HCT116 (cell line): ENCODE data around the gene CAMK2D. TPM values are rescaled to one million over a fixed set of nuclear protein-coding genes. Genes with fewer than 3 reads are reported as not detected.

Experiments
- ATAC-seq: fragments of 200-7000 bp; cut with Tn5 transposase; 2 replicates; pipeline ENCODE4 v1.9.1; 2020; ENCODE audit warnings: mild to moderate bottlenecking, moderate library complexity
- BruUV-seq: library from RNA; stranded (reverse); fragments of 400-500 nt; replicated peaks from 2 replicates; lab custom pipeline; 2021; lab: Mats Ljungman, UMichigan
- CTCF ChIA-PET: fragments of 300-600 bp; sonication (Branson Sonifier 250); formaldehyde crosslinking; loops from one replicate; lab custom pipeline; 2021; ENCODE audit warnings: antibody characterized with exemption; lab: Charles Lee
- POLR2A ChIA-PET: fragments of 300-600, 350-600 bp; sonication (Branson Sonifier 250); formaldehyde crosslinking; loops from one replicate; lab custom pipeline; 2021; ENCODE audit warnings: antibody characterized with exemption; lab: Charles Lee
- RAD21 ChIA-PET, 2 experiments: fragments of 300-600 bp; sonication (Branson Sonifier 250); formaldehyde crosslinking; loops; one replicate each; lab custom pipeline; 2023; ENCODE audit warnings: low total read pairs in 2 of 2; ENCODE audit not compliant: uncharacterized antibody in 2 of 2, unreplicated experiment in 2 of 2, low non-redundant PET in 1 of 2; lab: Charles Lee
- DNase-seq: peaks from one replicate; pipeline ENCODE4 v3.0.0-alpha.2; 2010; ENCODE audit warnings: low read depth, low spot score
- H2AFZ ChIP-seq: fragments of 200-600 bp; shearing (Covaris generic), sonication (generic); 2 replicates; pipeline ENCODE4 v1.6.1; 2017; ENCODE audit warnings: low read depth, mixed run types, mixed read lengths, antibody characterized with exemption, low read length; ENCODE audit not compliant: poor library complexity, severe bottlenecking
- H3K27ac ChIP-seq: 2 replicates; pipeline ENCODE4 v1.5.1; 2012; ENCODE audit warnings: low read depth, low read length
- H3K27me3 ChIP-seq: fragments of 200-600 bp; sonication (generic); 2 replicates; pipeline ENCODE4 v1.6.1; 2016; ENCODE audit warnings: mixed run types, low read length, mixed read lengths; ENCODE audit not compliant: insufficient read depth
- H3K36me3 ChIP-seq, 2 experiments: fragments of 200-500 bp in 1 of 2; fragments of 200-600 bp in 1 of 2; sonication (Bioruptor generic) in 1 of 2; sonication (generic) in 1 of 2; 2 replicates each; pipeline versions ENCODE4 v1.5.1 to v1.6.1; 2014 to 2016; ENCODE audit warnings: low read length in 2 of 2, inconsistent platforms in 1 of 2, mixed read lengths in 1 of 2, mixed run types in 1 of 2; ENCODE audit not compliant: insufficient read depth in 2 of 2, control insufficient read depth in 1 of 2
- H3K4me1 ChIP-seq, 2 experiments: fragments of 200-600 bp in 1 of 2; sonication (generic) in 1 of 2; 2 replicates each; pipeline versions ENCODE4 v1.5.1 to v1.6.1; 2012 to 2017; ENCODE audit warnings: low read length in 2 of 2, inconsistent platforms in 1 of 2, mild to moderate bottlenecking in 1 of 2, mixed read lengths in 1 of 2, mixed run types in 1 of 2, moderate library complexity in 1 of 2; ENCODE audit not compliant: insufficient read depth in 2 of 2, control insufficient read depth in 1 of 2
- H3K4me2 ChIP-seq: fragments of 200-600 bp; sonication (generic); 2 replicates; pipeline ENCODE4 v1.6.1; 2017; ENCODE audit warnings: mixed run types, low read length, mixed read lengths
- H3K4me3 ChIP-seq, 2 experiments: fragments of 200-600 bp in 1 of 2; sonication (generic) in 1 of 2; replicated peaks in 1 of 2; 2 replicates each; pipeline ENCODE4 v1.5.1; 2011 to 2016; ENCODE audit warnings: low read length in 2 of 2, control low read depth in 1 of 2, low read depth in 1 of 2, mild to moderate bottlenecking in 1 of 2, mixed read lengths in 1 of 2, mixed run types in 1 of 2
- H3K79me2 ChIP-seq: fragments of 200-600 bp; sonication (generic); 2 replicates; pipeline ENCODE4 v1.6.1; 2017; ENCODE audit warnings: mild to moderate bottlenecking, mixed run types, low read length, moderate library complexity, mixed read lengths; ENCODE audit not compliant: insufficient read depth
- H3K9ac ChIP-seq: fragments of 200-600 bp; sonication (generic); 2 replicates; pipeline ENCODE4 v1.6.1; 2016; ENCODE audit warnings: low read length, mixed read lengths
- H3K9me2 ChIP-seq: fragments of 200-600 bp; sonication (generic), shearing (Covaris generic); 2 replicates; pipeline ENCODE4 v1.6.1; 2017; ENCODE audit warnings: mixed run types, mild to moderate bottlenecking, moderate library complexity; ENCODE audit not compliant: insufficient read depth
- H3K9me3 ChIP-seq, 2 experiments: fragments of 200-500 bp in 1 of 2; fragments of 200-600 bp in 1 of 2; sonication (Bioruptor generic) in 1 of 2; sonication (generic) in 1 of 2; 2 replicates each; pipeline ENCODE4 v1.6.1; 2014 to 2017; ENCODE audit warnings: low read length in 2 of 2, mixed read lengths in 2 of 2, inconsistent platforms in 1 of 2, low read depth in 1 of 2, mild to moderate bottlenecking in 1 of 2, mixed run types in 1 of 2, moderate library complexity in 1 of 2; ENCODE audit not compliant: control insufficient read depth in 1 of 2, insufficient read depth in 1 of 2
- H4K20me1 ChIP-seq: fragments of 200-600 bp; sonication (generic), shearing (Covaris generic); 2 replicates; pipeline ENCODE4 v1.6.1; 2017; ENCODE audit warnings: mixed run types, mild to moderate bottlenecking, moderate library complexity; ENCODE audit not compliant: insufficient read depth
- ATF3 ChIP-seq: IDR thresholded peaks from 2 replicates; pipeline ENCODE4 v1.6.1; 2012
- CBX3 ChIP-seq: IDR thresholded peaks from 2 replicates; pipeline ENCODE4 v1.6.1; 2012; ENCODE audit warnings: low read depth
- CEBPB ChIP-seq: IDR thresholded peaks from 2 replicates; pipeline ENCODE4 v1.6.1; 2012; ENCODE audit warnings: low read depth
- EGR1 ChIP-seq: IDR thresholded peaks from 2 replicates; pipeline ENCODE4 v1.6.1; 2012; ENCODE audit warnings: low read depth
- ELF1 ChIP-seq: IDR thresholded peaks from 2 replicates; pipeline ENCODE4 v1.6.1; 2012; ENCODE audit warnings: low read depth, borderline replicate concordance
- MAX ChIP-seq: IDR thresholded peaks from 2 replicates; pipeline ENCODE4 v1.6.1; 2012
- POLR2A ChIP-seq: IDR thresholded peaks from 2 replicates; pipeline ENCODE4 v1.7.0; 2011; ENCODE audit warnings: borderline replicate concordance; ENCODE audit not compliant: insufficient read depth, insufficient read length; ENCODE audit errors: extremely low read depth
- POLR2AphosphoS5 ChIP-seq: IDR thresholded peaks from 2 replicates; pipeline ENCODE4 v1.6.1; 2011; ENCODE audit warnings: mild to moderate bottlenecking, low read depth, low read length, moderate library complexity
- RAD21 ChIP-seq: IDR thresholded peaks from 2 replicates; pipeline ENCODE4 v1.6.1; 2012; ENCODE audit warnings: low read depth, mild to moderate bottlenecking
- REST ChIP-seq: IDR thresholded peaks from 2 replicates; pipeline ENCODE4 v1.6.1; 2012; ENCODE audit warnings: low read depth
- SP1 ChIP-seq: IDR thresholded peaks from 2 replicates; pipeline ENCODE4 v1.6.1; 2012; ENCODE audit warnings: low read depth
- SRF ChIP-seq: IDR thresholded peaks from 2 replicates; pipeline ENCODE4 v1.6.1; 2012; ENCODE audit warnings: low read depth
- ZBTB33 ChIP-seq: IDR thresholded peaks from 2 replicates; pipeline ENCODE4 v1.6.1; 2011; ENCODE audit warnings: mild to moderate bottlenecking, low read length, moderate library complexity; ENCODE audit not compliant: insufficient replicate concordance; ENCODE audit errors: extremely low read depth
- ZFX ChIP-seq: fragments of 450-650 bp; IDR thresholded peaks from 2 replicates; pipeline ENCODE4 v1.6.1; 2017
- intact Hi-C: fragments of 100-400 bp; cut with micrococcal nuclease; formaldehyde crosslinking; loops from 2 replicates; pipeline ENCODE4 v1.10.0; 2022
- total RNA-seq: library from RNA; stranded (reverse); gene quantifications from one replicate; pipeline ENCODE4 v1.2.1, GENCODE V29; 2021; ENCODE audit not compliant: unreplicated experiment

Gene CAMK2D
- total RNA-seq, 1 experiment from 2014 or later: 67.0 TPM

DNA sequence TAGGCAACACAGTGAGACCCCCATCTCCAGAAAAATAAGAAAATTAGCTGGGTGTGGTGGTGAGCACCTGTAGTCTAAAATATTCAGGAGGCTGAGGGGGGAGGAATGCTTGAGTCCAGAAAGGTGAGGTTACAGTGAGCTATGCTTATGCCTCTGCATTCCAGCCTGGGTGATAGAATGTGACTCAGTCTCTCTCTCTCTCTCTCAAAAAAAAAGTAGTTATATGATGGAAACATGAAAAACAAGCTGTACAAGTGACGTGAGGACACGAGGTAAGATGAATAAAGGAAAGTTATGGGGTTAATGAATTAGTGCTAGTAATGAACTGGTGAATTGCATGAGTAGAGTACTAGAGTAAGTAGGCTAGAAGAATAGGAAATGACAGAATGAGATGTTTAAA, 21.8 kb upstream of the CAMK2D start:
- no peak for ATAC-seq
- POLR2A ChIA-PET: no interaction called here
- H4K20me1 ChIP-seq: no peaks in the 10 kb centered on the region
- H3K9me2 ChIP-seq: no peaks in the 10 kb centered on the region; the same call in 1 of the 2 replicates
- no peak overlapping the region for H3K9ac ChIP-seq
- H3K27me3 ChIP-seq: no peaks in the 10 kb centered on the region
- H3K79me2 ChIP-seq: no peaks in the 10 kb centered on the region
- no peak overlapping the region for H2AFZ ChIP-seq
- no peaks in the 10 kb centered on the region for H3K9me3 ChIP-seq
- no peak for DNase-seq
- TF ChIP-seq ELF1 (no peak), CEBPB (no peak), MAX (no peak), RAD21 (no peak), ATF3 (no peak), SP1 (no peak), EGR1 (no peak), ZBTB33 (no peak), POLR2AphosphoS5 (no peak), POLR2A (no peak), ZFX (no peak), REST (no peak), CBX3 (no peak), SRF (no peak)
- intact Hi-C loops: loop anchor here (5.0 to 10.0 kb wide), 3 partner anchors 289 to 912 kb away; no protein-coding TSS in a partner anchor
- H3K4me3 ChIP-seq: no peak overlapping the region
- RAD21 ChIA-PET: no interaction called here
- CTCF ChIA-PET: interaction anchor here (0.9 kb wide), 1 partner anchor 10 kb away, joined by 3 read pairs; no protein-coding TSS in a partner anchor
- BruUV-seq: no TSS peak
- no peaks in the 10 kb centered on the region for H3K36me3 ChIP-seq
- H3K4me1 ChIP-seq: no peaks in the 10 kb centered on the region
- no peak overlapping the region for H3K4me2 ChIP-seq
- H3K27ac ChIP-seq: no peak overlapping the region
